ENCODE results near the gene DUS3L.
"Not testable (repeated sequence)": the region's sequence is repeated elsewhere in the genome, so short reads cannot be mapped to it uniquely, and the experiment has no call there.

GRCh38 chr19:5780916-5781315 is 10.0 kb downstream of the DUS3L start:
- not testable (repeated sequence) for TF ChIP-seq POLR2A (IDR thresholded peaks at IDR 0.05; ENCODE audit: low read depth); EP300 (IDR thresholded peaks at IDR 0.05)
- TF ChIP-seq, protein P1, sequence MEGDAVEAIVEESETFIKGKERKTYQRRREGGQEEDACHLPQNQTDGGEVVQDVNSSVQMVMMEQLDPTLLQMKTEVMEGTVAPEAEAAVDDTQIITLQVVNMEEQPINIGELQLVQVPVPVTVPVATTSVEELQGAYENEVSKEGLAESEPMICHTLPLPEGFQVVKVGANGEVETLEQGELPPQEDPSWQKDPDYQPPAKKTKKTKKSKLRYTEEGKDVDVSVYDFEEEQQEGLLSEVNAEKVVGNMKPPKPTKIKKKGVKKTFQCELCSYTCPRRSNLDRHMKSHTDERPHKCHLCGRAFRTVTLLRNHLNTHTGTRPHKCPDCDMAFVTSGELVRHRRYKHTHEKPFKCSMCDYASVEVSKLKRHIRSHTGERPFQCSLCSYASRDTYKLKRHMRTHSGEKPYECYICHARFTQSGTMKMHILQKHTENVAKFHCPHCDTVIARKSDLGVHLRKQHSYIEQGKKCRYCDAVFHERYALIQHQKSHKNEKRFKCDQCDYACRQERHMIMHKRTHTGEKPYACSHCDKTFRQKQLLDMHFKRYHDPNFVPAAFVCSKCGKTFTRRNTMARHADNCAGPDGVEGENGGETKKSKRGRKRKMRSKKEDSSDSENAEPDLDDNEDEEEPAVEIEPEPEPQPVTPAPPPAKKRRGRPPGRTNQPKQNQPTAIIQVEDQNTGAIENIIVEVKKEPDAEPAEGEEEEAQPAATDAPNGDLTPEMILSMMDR (IDR thresholded peaks at IDR 0.05) = not testable (repeated sequence)

All from esophagus muscularis mucosa (tissue), 4 donors.